ENCODE results near the gene PRRT4. TPM values are rescaled to one million over a fixed set of nuclear protein-coding genes. Genes with fewer than 3 reads are reported as not detected.

PRRT4 gene
- polyA plus RNA-seq, 4 donors: 0.65 to 3.4 (median 1.1) TPM

DNA sequence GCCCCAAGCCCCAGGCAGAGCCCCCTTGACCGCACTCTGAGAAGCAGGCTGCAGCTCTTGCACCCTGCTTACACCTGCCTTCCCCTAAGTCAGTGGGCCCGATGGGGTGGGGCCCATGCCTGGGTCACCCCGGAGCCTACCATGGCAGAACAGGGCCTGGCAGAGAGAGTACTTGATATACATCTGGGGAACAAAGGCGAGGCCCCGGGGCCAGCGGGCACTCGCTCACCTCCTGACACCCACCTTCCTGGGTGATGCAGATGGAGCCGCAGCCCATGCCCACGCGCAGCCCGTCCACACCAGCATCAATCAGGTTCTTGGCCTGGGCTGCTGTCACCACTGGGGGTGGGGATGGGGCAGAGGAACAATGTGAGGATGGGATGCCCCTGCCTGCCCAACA, 34.9 kb upstream of the PRRT4 start:
- DNase-seq (ENCODE audit: low read depth in 4 of 4, low spot score in 3 of 4): no peak

DNA sequence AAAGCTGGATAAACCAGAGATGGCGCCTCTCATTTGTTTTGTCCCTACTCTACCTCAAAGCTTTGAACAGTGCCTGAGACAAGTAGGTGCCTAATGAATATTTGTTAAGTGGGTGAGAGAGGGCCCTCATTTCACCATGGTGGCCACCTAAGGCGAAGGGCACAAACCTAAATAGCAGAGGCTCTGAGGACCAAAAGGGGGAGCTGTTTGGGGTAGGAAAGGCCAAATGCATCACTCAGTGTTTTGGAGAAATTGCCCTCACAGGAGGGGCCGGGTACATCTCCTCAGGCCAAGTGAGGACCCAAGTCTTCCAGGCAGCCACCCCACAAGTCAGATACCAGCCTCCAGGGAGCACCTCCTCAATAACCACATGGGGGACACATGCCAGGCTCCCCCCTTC, 34.3 kb upstream of the PRRT4 start:
- no peak for DNase-seq (ENCODE audit: low read depth in 4 of 4, low spot score in 3 of 4)

DNA sequence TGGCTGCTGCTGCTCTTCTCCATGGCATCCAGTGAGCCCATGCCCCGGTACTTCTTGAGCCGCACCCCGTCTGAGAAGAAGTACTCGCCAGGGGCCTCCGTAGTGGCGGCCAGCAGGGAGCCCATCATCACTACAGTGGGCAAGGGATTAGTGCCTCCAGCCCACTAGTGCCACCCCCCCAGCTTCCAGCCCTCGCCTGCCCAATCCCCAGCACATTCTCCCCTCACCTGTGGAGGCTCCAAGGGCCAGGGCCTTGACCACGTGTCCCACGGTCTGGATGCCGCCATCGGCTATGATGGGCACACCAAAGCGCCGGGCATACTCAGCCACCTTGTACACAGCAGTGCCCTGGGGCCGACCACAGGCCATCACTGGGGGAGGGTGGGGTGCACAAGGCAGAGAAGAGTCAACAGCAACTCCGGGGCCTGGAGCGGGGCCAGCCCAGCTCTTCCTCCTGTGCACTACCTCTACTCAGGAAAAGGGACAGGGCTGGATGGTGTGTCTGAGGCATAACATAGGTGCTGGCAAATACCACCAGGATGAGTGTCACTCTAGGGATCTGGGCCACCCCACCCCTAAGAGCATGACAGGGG, 33.5 kb upstream of the PRRT4 start:
- no peak for DNase-seq (ENCODE audit: low read depth in 4 of 4, low spot score in 3 of 4)

DNA sequence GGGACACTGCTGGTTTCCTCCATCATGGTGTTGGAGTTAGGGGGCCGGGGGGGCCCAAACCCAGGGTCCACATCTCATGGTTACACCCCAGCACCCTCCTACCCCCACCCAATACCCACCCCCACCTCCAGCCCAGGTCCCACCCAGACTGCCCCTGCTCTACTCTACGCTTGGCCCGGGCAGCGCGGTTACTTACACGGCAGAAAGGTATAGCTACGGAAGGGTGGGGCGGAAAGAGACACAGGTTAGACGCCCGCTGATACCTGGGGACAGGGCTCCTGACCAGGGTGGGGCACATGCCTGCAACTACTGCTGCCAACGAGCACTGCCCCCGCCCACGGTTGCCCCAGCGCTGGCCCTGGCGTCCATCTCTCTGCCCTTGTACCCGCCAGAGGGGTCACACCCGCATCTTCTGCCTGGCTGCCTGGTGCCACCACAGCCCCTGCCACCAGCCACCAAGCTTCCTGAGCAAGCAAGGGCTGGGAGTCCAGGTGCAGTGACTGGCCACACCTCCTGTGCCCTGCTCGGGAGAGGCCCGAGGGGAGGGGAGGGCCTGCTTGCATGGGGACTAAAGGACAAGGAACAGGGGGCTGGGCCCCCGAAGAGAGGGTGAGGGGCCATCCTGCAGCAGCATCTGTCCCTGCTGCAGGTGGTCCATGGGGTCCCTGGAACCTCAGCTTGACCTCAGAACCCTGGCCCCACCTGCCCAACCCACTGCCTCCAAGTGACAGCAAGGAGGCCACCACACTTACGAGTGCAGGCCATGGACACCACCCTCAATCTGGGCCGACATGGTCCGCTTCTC, 32.2 kb upstream of the PRRT4 start:
- DNase-seq (ENCODE audit: low read depth in 4 of 4, low spot score in 3 of 4): no peak

DNA sequence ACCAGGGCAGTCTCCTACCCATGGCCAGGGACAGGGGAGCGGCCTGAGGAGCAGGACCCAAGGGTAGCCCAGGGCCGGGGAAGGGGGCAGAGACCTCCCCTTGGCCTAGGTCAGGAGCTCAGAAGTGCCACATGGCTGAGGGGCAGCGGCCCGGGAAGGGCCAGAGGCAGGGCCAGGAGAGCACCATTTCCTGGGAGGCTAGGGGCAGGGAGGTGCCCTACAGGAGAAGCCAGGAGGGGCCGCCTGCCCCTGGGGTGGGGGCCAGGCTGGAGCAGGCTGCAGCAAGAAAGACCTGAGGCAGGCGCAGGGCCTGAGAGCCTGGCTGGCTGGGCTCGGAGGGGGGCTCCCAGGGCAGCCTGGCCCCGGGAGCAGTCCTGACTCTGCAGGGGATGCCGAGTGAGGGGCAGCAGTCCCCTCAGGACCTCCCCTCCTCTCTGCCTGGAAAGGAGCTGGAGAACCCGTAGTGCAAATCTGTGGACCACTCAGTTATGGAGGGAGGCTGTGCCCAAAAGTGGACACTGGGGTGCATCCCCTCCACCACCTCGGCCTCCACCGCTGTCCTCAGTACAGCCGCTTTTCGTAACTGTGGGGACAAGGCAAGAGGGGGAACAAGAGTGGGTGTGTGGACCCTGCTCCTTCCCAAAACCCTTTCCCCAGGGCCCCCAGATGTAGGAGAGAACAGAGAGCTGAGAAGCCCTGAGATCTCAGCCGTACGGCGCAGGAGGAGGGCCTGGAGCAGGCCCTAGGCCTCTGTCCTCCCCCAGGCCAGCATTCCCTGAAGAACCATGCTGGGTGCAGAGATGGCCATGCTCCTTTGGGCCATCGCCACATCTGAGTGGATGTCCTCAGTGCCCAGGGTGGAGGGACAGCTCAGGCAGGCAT, 31.2 kb upstream of the PRRT4 start:
- no peak for DNase-seq (ENCODE audit: low read depth in 4 of 4, low spot score in 3 of 4)

DNA sequence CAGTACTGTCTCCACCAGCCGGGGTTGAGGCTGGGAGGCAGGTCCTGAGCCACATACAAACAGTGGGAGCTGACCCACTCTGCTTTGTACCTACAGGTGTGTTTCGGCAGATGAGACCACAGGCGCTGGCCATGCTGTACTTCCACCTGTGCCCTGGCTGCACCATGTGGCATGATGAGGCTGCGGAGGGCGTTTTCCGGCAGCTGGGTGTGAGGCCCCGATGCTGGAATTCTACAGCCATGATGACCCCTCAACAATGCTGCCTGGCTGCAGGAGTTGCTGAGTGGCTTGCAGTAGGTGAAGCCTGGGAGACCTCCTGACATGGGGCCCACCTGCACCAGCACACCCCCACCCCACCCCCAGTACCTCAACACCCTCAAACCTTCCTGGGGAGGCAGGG, 30.3 kb upstream of the PRRT4 start:
- no peak for DNase-seq (ENCODE audit: low read depth in 4 of 4, low spot score in 3 of 4)

DNA sequence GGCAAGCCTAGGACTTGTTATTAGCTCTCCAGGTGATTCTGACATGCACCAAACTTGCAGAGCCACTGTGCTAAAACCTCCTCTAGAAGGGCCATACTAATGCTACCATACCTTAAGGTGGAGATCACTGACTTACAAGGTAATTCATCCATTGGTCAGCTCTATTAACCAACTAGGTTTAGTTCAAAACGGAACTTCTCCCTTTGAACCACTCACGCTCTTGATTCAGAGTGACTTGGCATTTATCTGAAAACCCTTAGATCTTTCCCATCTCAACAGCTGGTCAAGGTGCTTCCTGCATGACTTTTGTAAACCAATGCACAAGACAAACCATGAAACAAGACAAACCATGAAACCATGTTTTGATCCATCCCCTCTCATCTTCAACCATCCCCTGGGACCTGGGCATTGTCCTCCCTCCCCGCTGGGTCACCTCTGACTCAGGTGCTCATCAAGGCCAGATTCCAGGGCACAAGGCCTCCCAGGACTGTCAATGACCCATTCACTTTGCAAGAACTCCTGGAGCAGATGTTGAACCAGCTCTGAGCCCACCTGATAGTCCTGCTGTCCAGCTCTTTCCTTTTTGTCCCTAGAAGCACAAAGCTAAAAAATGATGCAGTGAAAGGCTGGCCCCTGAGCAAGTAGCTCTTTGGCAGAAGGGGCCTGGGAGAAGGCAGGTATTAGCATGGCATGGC, 29.5 kb upstream of the PRRT4 start:
- no peak for DNase-seq (ENCODE audit: low read depth in 4 of 4, low spot score in 3 of 4)

DNA sequence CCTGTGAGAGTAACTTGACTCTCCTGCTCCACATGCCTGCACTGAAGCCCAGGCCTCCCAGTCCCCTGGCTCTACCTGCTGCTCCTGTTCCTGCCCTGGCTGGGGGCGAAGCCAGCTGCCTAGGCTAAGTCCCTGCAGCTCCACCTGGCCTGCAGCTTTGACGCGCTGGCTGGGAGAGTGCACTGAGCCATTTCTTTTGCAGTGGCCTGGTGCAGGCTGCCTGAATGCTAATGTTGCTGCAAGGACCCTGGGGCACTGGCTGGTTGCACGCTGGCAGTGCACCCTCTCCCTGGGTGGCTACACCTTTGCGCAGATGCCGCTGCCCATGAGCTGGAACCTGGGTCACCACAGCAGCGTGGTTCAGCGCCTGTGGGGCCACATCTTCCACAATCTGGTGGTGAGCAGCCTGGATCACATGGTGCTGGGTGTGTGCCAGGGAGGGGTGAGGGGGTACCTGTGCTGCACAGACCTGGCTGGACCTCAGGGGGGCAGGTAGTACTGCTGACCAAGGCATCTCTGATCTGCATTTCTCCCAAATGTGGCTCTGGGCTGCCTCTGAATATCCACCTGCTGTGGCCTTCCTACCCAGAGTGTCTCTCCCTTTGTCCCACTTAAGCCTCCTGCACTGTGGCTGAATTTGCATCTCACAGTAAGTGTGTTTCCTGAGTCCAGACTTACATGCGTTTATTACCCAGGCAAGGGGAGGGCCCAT, 28.3 kb upstream of the PRRT4 start:
- DNase-seq (ENCODE audit: low read depth in 4 of 4, low spot score in 3 of 4): no peak

DNA sequence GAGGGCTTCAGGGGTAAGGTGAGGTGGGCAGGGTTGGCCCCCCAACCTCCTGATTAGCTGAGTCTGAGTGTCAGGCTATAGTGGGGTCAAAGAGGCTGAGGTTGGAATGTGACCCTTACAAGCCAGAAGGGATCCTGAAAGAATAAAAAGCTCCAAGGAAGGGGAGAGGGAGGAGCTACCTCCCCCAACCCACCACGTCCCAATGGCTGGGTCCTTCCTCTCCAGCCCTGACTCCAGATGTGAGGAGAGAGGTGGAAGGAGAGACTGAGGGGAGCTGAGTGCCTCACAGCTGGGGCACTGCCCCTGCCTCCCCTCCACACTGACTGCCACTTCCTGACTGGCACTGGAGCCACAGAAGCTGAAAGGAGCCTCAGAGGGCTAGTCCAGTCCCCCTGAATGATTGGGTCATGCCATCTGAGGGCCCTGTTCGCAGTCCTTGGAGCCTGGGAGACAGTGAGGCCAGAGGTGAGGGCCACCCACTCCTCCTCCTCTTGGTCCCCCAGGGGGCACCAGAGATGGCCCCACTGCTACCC, 27.7 kb upstream of the PRRT4 start:
- DNase-seq (ENCODE audit: low read depth in 4 of 4, low spot score in 3 of 4): no peak

DNA sequence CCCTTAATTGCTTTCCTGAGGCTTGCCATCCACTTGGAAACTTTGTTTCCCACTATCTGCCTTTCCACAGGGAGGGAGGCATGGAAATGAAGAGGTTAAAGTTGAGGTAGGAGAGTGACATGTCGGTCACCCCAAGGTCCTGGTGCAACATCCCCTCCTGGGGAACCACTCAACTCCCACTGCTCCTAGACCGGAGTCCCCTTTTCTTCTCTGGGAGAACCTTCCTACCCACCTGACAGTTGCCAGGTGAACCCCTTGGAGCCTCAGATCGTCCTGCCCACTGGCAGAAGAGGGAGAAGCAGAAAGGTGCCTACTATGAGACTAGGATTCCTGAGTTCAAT, 26.6 kb upstream of the PRRT4 start:
- no peak for DNase-seq (ENCODE audit: low read depth in 4 of 4, low spot score in 3 of 4)

DNA sequence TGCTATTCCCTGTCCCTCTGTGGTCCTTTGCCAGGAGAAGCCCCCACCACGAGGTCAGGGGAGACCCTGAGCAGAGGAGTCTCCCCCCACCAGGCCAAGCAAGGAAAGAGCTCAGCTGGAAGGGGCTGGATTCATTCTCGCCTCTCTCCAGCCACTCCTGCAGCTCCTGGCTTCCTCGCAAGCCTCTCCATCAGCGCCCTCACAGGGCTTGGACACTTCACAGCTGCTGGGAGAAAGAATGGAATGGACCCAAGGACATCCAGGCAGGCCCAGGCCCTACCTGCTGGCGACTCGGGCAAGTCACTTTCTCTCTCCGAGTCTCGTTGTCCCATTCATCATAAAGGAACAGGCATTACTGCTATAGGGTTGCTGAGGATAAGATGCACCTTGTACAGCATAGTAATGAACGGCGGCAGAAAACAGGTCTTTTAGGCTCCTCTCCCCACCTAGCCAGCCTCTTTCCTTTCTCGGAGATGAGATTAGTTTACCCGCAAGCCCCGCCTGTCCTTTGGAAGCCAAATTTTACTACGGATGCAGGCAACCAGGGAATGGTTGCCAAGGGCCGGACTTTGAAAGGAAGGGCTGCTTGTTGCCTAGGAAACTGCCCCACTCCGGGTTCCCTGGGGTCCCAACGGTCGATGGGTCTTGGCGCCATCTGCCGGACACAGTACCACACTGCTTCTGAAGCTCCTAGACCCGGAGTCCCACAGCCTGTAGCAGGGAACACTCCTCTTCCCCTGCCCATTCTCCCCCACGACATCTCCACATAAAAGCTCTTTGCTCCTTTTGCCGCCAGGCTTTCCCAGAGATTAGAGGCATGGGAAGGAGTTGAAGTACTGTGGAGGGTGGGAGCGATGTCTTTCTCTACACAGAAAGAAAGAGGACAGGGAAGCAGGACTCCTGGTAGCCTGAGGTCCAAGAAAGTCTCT, 26.0 kb upstream of the PRRT4 start:
- DNase-seq (ENCODE audit: low read depth in 4 of 4, low spot score in 3 of 4): no peak

DNA sequence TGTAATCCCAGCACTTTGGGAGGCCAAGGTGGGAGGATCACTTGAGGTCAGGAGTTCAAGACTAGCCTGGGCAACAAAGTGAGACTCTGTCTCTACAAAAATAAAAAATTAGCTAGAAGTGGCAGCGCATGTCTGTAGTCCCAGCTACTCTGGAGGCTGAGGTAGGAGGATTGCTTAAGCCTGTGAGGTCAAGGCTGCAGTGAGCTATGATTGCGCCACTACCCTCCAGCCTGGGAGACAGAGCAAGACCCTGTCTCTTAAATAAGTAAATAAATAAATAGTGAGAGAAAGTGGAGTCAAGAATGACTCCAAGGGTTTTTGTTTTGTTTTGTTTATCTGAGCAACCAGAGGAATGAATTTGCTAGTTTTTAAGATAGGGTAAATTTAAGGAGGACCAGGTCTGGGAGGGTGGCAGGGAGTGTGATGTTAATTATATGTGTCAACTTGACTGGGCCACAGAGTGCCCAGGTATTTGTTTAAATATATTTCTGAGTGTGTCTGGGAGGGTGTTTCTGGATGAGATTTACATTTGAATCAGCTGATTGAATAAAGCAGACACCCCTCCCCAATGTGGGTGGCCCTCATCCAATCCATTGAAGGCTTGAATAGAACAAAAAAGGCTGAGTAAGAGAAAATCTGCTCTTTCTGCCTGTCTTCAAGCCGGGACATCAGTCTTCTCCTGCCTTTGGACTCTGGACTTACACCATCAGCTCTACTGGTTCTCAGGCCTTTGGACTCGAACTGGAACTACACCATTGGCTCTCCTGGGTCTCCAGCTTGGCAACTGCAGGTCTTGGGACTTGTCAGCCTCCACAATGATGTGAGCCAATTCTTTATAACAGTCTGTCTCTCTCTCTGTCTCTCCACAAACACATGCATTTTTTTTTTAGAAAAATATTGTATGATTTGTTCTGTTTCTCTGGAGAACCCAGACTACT, 24.8 kb upstream of the PRRT4 start:
- DNase-seq (ENCODE audit: low read depth in 4 of 4, low spot score in 3 of 4): no peak

DNA sequence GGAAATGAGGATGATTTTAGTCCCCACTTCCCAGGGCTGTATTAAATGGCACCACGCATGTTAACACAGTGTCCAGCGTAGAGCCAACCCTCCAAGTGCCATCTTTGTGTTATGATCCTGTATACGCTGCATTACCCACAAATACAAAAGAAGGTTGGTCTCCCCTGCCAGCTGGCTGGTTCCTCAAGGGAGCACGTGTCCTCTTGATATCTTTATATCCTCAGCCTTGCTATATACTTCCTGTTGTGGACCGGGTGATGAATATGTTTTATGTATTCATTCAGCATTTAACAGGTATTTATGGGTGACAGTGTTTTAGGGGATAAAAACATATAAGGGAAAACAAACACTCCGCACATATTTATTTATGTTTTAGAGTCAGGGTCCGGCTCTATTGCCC, 23.2 kb upstream of the PRRT4 start:
- no peak for DNase-seq (ENCODE audit: low read depth in 4 of 4, low spot score in 3 of 4)

DNA sequence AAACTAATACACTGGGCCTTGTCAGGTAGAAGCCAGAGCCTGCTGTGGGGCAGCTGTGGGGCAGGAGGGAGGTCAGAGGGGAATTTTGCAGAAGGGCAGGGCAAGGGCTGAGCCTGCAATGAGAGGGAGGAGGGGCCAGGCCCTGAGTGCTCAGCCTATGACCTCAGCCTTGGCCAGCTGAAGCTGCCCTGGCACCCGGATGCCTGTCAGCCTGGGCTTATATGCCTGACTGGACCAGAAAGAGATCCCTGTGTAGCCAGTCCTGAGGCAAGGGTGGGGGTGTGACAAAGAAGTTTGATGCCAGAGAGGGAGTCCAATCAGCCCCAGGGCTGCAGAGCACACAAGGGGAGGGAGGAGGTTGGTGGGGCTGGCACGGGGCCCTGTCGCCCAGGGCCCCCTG, 22.3 kb upstream of the PRRT4 start:
- DNase-seq (ENCODE audit: low read depth in 4 of 4, low spot score in 3 of 4): no peak

DNA sequence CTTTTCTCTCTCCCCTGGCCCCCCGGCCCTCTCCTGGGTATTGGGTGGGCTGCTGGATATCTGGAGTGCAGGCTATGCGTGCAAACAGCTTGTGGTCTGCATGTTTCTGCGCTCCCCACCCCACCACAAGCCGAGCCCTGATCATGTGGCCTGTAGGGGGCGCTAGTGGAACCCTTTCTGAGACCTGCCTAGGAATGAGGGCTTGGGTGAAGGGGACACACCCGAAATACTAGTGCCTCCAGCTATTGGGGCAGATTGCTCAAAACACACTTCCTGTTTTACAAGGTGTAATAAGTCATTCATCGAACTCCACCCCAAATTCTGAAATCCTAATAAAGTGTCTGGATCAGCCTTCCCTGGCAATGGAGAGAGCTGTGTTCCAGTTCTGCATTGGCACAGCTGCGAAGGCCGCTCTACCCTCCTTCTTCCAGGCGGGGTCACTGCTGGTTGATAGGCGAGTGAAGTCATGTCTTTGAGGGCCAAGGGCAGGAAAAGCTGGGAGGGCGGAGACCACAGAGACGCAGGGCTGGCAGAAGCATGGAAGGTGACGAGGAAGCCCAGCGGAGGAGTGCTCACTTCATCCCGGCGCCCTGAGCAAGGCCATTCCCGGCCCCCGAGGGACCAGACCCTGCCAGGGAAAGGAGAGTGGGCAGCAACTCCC, 19.8 kb upstream of the PRRT4 start:
- no peak for DNase-seq (ENCODE audit: low read depth in 4 of 4, low spot score in 3 of 4)

DNA sequence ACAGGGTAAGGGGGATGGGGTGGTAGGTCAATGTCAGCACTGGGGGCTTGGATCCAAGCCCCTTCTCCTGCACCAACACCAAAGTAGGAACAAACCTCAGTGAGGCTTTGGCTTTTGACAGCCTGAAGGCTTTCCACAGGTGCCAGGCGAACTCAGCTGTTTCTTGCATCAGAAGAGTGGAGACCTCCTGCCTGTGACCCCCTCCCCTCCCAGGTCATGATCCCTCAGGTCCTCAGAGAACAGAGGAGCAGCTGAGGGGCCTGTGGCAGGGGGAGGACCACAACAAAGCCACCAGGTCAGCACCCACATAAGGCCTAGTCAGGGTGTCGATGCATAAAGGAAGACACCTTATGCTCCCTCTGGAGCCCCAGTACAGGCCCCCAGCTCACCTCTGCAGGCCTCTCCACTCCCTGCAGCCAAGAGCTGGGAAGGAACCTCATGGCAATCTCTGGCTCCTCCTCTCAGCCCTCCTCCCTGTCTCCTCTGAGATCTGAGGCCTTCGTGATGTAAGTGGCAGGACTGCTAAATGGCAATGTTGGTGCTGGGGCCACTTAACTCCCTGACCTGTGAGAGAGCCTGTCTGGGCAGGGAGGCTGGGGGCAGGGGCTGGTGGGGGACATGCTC, 19.1 kb upstream of the PRRT4 start:
- DNase-seq (ENCODE audit: low read depth in 4 of 4, low spot score in 3 of 4): no peak

DNA sequence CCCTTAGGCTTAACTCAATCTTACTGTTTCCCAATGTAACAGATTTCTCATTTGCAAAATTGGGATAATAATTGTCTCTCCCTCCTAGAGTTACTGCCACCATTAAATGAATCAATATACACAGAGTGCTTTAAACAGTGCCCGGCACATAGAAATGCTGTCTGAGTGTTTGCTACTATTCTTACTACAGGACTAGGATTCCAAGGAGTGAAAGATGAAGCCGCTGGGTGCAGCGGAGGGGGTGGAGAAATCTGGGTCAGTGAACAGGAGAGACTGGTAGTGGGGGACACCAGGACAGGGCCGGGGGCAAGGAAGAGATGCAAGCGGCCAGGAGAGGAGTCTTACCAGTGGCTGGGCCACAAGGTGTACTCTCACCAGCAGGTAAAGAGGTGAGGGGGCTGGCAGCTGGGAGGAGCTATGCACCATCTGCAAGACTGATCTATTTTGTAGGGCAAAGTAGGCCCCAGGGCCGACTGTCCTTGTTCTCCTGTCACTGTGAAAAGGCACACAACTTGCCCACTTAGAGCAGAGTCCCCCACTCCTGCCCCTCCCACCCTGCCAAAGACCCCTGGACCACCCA, 18.5 kb upstream of the PRRT4 start:
- no peak for DNase-seq (ENCODE audit: low read depth in 4 of 4, low spot score in 3 of 4)

Measured in left renal pelvis (tissue), 4 donors.